ENCODE data around the gene OASL. TPM values are rescaled to one million over a fixed set of nuclear protein-coding genes. Genes with fewer than 3 reads are reported as not detected.

Gene OASL
- total and polyA plus RNA-seq, 2 experiments from 2014 or later = not detected

DNA sequence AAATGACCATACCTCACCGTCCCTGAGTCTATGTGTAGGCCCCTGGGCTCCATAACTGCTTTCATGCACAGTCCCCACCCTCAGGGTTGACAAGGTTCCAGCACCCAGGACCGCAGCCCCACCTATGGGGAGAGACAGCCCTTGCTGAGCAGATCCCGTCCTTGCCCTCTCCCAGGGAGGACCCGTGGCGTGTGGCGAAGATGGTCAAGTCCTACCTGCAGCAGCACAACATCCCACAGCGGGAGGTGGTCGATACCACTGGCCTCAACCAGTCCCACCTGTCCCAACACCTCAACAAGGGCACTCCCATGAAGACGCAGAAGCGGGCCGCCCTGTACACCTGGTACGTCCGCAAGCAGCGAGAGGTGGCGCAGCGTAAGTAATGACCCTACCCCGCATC is 50.4 kb downstream of the OASL start:
- DNase-seq (ENCODE audit: low read depth in 1 of 2, low spot score in 1 of 2) = no peak
- no peaks in the 10 kb centered on the region for H3K27me3 ChIP-seq
- H3K36me3 ChIP-seq = no peaks in the 10 kb centered on the region
- no peaks in the 10 kb centered on the region for H3K4me1 ChIP-seq (ENCODE audit: low read depth)
- no peaks in the 10 kb centered on the region for H3K9me3 ChIP-seq (ENCODE audit: low read depth)
- no peak overlapping the region for H3K4me3 ChIP-seq
- H3K27ac ChIP-seq = no peak overlapping the region
- TF ChIP-seq, protein P1, sequence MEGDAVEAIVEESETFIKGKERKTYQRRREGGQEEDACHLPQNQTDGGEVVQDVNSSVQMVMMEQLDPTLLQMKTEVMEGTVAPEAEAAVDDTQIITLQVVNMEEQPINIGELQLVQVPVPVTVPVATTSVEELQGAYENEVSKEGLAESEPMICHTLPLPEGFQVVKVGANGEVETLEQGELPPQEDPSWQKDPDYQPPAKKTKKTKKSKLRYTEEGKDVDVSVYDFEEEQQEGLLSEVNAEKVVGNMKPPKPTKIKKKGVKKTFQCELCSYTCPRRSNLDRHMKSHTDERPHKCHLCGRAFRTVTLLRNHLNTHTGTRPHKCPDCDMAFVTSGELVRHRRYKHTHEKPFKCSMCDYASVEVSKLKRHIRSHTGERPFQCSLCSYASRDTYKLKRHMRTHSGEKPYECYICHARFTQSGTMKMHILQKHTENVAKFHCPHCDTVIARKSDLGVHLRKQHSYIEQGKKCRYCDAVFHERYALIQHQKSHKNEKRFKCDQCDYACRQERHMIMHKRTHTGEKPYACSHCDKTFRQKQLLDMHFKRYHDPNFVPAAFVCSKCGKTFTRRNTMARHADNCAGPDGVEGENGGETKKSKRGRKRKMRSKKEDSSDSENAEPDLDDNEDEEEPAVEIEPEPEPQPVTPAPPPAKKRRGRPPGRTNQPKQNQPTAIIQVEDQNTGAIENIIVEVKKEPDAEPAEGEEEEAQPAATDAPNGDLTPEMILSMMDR (IDR thresholded peaks at IDR 0.05; ENCODE audit: low read depth, low read length) = no peak

DNA sequence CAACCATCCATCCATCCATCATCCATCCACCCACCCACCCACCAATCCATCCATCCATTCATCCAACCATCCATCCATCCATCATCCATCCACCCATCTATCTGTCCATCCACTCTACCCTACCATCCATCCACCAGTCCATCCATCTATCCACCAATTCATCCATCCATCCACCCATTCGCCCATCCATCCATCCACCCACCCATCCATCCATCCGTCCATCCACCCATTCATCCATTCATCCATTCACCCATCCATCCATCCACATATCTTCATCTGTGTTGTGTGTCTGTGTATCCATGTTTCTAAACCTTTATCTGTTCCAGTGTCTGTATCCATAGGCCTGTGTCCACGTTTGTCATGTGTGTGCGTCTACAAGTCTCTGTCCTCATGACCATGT is 50.8 kb downstream of the OASL start:
- DNase-seq (ENCODE audit: low read depth in 1 of 2, low spot score in 1 of 2) = no peak
- Histone ChIP-seq H3K9me3 (ENCODE audit: low read depth) (no peaks in the 10 kb centered on the region), H3K36me3 (no peaks in the 10 kb centered on the region), H3K27ac (no peak overlapping the region), H3K27me3 (no peaks in the 10 kb centered on the region), H3K4me1 (ENCODE audit: low read depth) (no peaks in the 10 kb centered on the region), H3K4me3 (no peak overlapping the region)
- TF ChIP-seq, protein P1 (IDR thresholded peaks at IDR 0.05; ENCODE audit: low read depth, low read length) = no peak

DNA sequence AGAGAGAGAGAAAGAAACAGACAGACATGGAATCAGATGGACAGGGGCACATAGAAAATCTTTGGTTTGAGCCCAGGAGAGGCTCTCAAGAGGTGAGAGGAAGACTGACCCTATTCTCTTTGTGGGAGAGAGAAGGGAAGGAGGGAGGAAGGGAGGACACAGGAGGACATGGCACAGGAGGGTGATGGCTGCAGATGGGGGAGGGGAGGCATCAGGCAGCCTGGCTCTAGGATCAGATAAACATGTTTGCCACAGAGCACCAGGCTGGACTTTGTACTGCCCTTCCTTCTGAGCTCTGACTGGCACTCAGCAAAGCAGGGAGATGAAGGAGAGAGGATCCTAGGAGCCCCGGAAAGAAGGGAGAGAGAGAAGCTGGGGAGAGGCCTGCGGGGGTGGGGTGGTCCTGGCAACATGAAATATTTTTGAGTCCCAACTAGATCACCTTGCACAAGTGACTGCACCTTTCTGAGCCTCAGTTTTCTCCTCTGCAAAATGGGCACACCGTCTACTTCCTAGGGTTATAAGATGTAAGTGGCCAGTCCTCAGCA is 54.6 kb downstream of the OASL start:
- Histone ChIP-seq H3K4me1 (ENCODE audit: low read depth) (no peaks in the 10 kb centered on the region), H3K4me3 (no peak overlapping the region), H3K27ac (no peak overlapping the region), H3K27me3 (no peaks in the 10 kb centered on the region), H3K36me3 (no peaks in the 10 kb centered on the region), H3K9me3 (ENCODE audit: low read depth) (no peaks in the 10 kb centered on the region)
- TF ChIP-seq, protein P1 (IDR thresholded peaks at IDR 0.05; ENCODE audit: low read depth, low read length) = no peak
- no peak for DNase-seq (ENCODE audit: low read depth in 1 of 2, low spot score in 1 of 2)

DNA sequence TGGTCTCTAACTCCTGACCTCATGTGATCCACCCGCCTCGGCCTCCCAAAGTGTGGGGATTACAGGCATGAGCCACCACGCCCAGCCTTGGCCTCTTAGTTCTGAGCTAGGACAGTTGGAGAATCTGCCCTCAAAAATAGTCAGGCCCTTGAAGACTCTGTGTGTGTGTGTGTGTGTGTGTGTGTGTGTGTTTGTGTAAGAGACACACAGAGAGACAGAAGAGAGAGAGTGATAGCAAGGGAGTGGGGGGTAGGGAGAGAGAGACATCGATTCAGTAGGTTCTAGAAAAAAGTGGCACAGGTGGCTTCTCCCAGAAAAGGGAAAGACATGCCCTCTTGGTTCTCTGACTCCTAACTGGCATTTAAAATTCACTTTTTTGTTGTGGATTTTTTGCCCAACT is 55.3 kb downstream of the OASL start:
- TF ChIP-seq, protein P1 (IDR thresholded peaks at IDR 0.05; ENCODE audit: low read depth, low read length) = no peak
- Histone ChIP-seq H3K9me3 (ENCODE audit: low read depth) (no peaks in the 10 kb centered on the region), H3K36me3 (no peaks in the 10 kb centered on the region), H3K4me3 (no peak overlapping the region), H3K4me1 (ENCODE audit: low read depth) (no peaks in the 10 kb centered on the region), H3K27me3 (no peaks in the 10 kb centered on the region), H3K27ac (no peak overlapping the region)
- no peak for DNase-seq (ENCODE audit: low read depth in 1 of 2, low spot score in 1 of 2)

DNA sequence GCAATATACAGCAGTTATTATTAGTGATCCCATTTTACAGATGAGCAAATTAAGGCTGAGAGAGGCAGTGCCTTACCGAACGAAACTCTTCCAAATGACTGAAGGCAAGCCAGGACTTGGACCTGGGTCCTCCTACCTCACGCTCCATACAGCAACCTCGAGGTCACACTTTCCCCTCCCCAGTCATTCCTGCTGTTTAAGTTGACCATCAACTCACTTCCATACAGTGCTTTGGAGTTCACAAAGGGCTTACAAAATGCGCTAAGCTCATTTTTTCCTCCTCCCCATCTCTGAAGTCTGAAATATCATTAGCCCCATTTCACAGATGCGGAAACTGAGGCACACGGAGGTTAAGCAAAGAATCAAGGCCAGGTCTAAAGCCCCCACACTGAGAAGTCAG is 56.4 kb downstream of the OASL start:
- Histone ChIP-seq H3K4me1 (ENCODE audit: low read depth) (no peaks in the 10 kb centered on the region), H3K36me3 (no peaks in the 10 kb centered on the region), H3K9me3 (ENCODE audit: low read depth) (no peaks in the 10 kb centered on the region), H3K4me3 (no peak overlapping the region), H3K27ac (no peak overlapping the region), H3K27me3 (no peaks in the 10 kb centered on the region)
- TF ChIP-seq, protein P1 (IDR thresholded peaks at IDR 0.05; ENCODE audit: low read depth, low read length) = no peak
- no peak for DNase-seq (ENCODE audit: low read depth in 1 of 2, low spot score in 1 of 2)
